ENCODE measurements around the gene OTOF. TPM values are rescaled to one million over a fixed set of nuclear protein-coding genes. Genes with fewer than 3 reads are reported as not detected.

OTOF gene
- total RNA-seq, 1 experiment from 2014 or later: not detected

GRCh38 chr2:26511466-26511865 lies 33.5 kb upstream of the OTOF start:
- no TSS peak for BruUV-seq (replicated peaks)
- H3K4me1 ChIP-seq (ENCODE audit: insufficient read depth, low read length, poor library complexity, severe bottlenecking): no peaks in the 10 kb centered on the region
- no peaks in the 10 kb centered on the region for H3K27me3 ChIP-seq (replicated peaks; ENCODE audit: insufficient read depth, low read depth, low read length, poor library complexity)
- no peak for DNase-seq (ENCODE audit: low spot score)
- H3K27ac ChIP-seq (ENCODE audit: low read depth, low read length, poor library complexity, severe bottlenecking): no peak overlapping the region
- ChIA-PET CTCF (no interaction called here), POLR2A (ENCODE audit: low non-redundant PET) (no interaction called here)
- intact Hi-C loops (cut with micrococcal nuclease; ENCODE audit: unreplicated experiment): no loop called here
- TF ChIP-seq EZH2 (IDR thresholded peaks at IDR 0.05; ENCODE audit: borderline replicate concordance, low read depth, low read length, poor library complexity, severe bottlenecking): no peak
- no peak for TF ChIP-seq CTCF (conservative IDR thresholded peaks at IDR 0.05; ENCODE audit: low read depth, low read length)
- no peak overlapping the region for H3K4me3 ChIP-seq (ENCODE audit: low read depth, low read length, poor library complexity, severe bottlenecking)
- no peaks in the 10 kb centered on the region for H3K36me3 ChIP-seq (ENCODE audit: insufficient read depth, low read length, poor library complexity, severe bottlenecking)
- no peaks in the 10 kb centered on the region for H3K9me3 ChIP-seq (ENCODE audit: low read depth, low read length, poor library complexity, severe bottlenecking)

- intact Hi-C loops (cut with micrococcal nuclease; ENCODE audit: unreplicated experiment): no loop called here
- no peaks in the 10 kb centered on the region for H3K27me3 ChIP-seq (replicated peaks; ENCODE audit: insufficient read depth, low read depth, low read length, poor library complexity)
- TF ChIP-seq EZH2 (IDR thresholded peaks at IDR 0.05; ENCODE audit: borderline replicate concordance, low read depth, low read length, poor library complexity, severe bottlenecking): no peak
- no peak for TF ChIP-seq CTCF (conservative IDR thresholded peaks at IDR 0.05; ENCODE audit: low read depth, low read length)
- CTCF ChIA-PET: interaction anchor here (0.6 kb wide), 1 partner anchor 42 kb away, joined by 8 read pairs; no protein-coding TSS in a partner anchor
- DNase-seq (ENCODE audit: low spot score): no peak
- BruUV-seq (replicated peaks): no TSS peak
- no peak overlapping the region for H3K4me3 ChIP-seq (ENCODE audit: low read depth, low read length, poor library complexity, severe bottlenecking)
- H3K4me1 ChIP-seq (ENCODE audit: insufficient read depth, low read length, poor library complexity, severe bottlenecking): no peaks in the 10 kb centered on the region
- no peak overlapping the region for H3K27ac ChIP-seq (ENCODE audit: low read depth, low read length, poor library complexity, severe bottlenecking)
- H3K36me3 ChIP-seq (ENCODE audit: insufficient read depth, low read length, poor library complexity, severe bottlenecking): no peaks in the 10 kb centered on the region
- no peaks in the 10 kb centered on the region for H3K9me3 ChIP-seq (ENCODE audit: low read depth, low read length, poor library complexity, severe bottlenecking)
- POLR2A ChIA-PET (ENCODE audit: low non-redundant PET): interaction anchor here (0.5 kb wide), 1 partner anchor 311 kb away, joined by 3 read pairs; no protein-coding TSS in a partner anchor
Measured at GRCh38 chr2:26510344-26510973, 32.5 kb upstream of the OTOF start.

- no peaks in the 10 kb centered on the region for H3K27me3 ChIP-seq (replicated peaks; ENCODE audit: insufficient read depth, low read depth, low read length, poor library complexity)
- no peaks in the 10 kb centered on the region for H3K4me1 ChIP-seq (ENCODE audit: insufficient read depth, low read length, poor library complexity, severe bottlenecking)
- no peaks in the 10 kb centered on the region for H3K36me3 ChIP-seq (ENCODE audit: insufficient read depth, low read length, poor library complexity, severe bottlenecking)
- DNase-seq (ENCODE audit: low spot score): no peak
- intact Hi-C loops (cut with micrococcal nuclease; ENCODE audit: unreplicated experiment): no loop called here
- TF ChIP-seq EZH2 (IDR thresholded peaks at IDR 0.05; ENCODE audit: borderline replicate concordance, low read depth, low read length, poor library complexity, severe bottlenecking) (no peak), CTCF (conservative IDR thresholded peaks at IDR 0.05; ENCODE audit: low read depth, low read length) (no peak)
- ChIA-PET POLR2A (ENCODE audit: low non-redundant PET) (interaction anchor here (0.6 kb wide), 1 partner anchor 14 kb away, joined by 3 read pairs; no protein-coding TSS in a partner anchor), CTCF (no interaction called here)
- no peak overlapping the region for H3K27ac ChIP-seq (ENCODE audit: low read depth, low read length, poor library complexity, severe bottlenecking)
- H3K4me3 ChIP-seq (ENCODE audit: low read depth, low read length, poor library complexity, severe bottlenecking): no peak overlapping the region
- H3K9me3 ChIP-seq (ENCODE audit: low read depth, low read length, poor library complexity, severe bottlenecking): no peaks in the 10 kb centered on the region
- BruUV-seq (replicated peaks): no TSS peak
Measured at GRCh38 chr2:26509141-26509540, 31.2 kb upstream of the OTOF start.

Measured in A673 (cell line).